Gastroesophageal sphincter (tissue), 4 donors: Measurements from ENCODE around the gene GMDS. TPM values are rescaled to one million over a fixed set of nuclear protein-coding genes. Genes with fewer than 3 reads are reported as not detected.

Experiments used
- ATAC-seq: fragments of 150-250 bp; one replicate; pipeline ENCODE4 v1.9.1; 2016; ENCODE audit warnings: mild to moderate bottlenecking, moderate library complexity
- H3K27ac ChIP-seq, 4 donors: fragments of 200-600 bp; sonication (generic) in 3 of 4; 1 replicate in 3 of 4; 2 replicates in 1 of 4; pipeline ENCODE4 v1.5.1; 2016 to 2019
- H3K27me3 ChIP-seq: fragments of 200-600 bp; sonication (generic); one replicate; pipeline ENCODE4 v1.5.1; 2019
- H3K36me3 ChIP-seq, 2 donors: fragments of 200-600 bp; sonication (generic); one replicate each; pipeline ENCODE4 v1.5.1; 2019; ENCODE audit warnings: control low read depth in 1 of 2
- H3K4me1 ChIP-seq, 3 donors: fragments of 200-600 bp; sonication (generic); 1 replicate in 2 of 3; 2 replicates in 1 of 3; pipeline ENCODE4 v1.5.1; 2016 to 2019; ENCODE audit warnings: control low read depth in 2 of 3
- H3K4me3 ChIP-seq, 2 donors: fragments of 200-600 bp; sonication (generic); one replicate each; pipeline ENCODE4 v1.5.1; 2019; ENCODE audit warnings: mild to moderate bottlenecking in 1 of 2, moderate library complexity in 1 of 2
- H3K9me3 ChIP-seq, 3 donors: fragments of 200-600 bp; sonication (generic); one replicate each; pipeline ENCODE4 v1.5.1; 2017 to 2019; ENCODE audit warnings: control low read depth in 2 of 3
- CTCF ChIP-seq, 4 experiments: fragments of 200-600 bp in 2 of 4; fragments of 450-650 bp in 2 of 4; sonication (generic) in 1 of 4; IDR thresholded peaks; one replicate each; pipeline ENCODE4 v1.5.1; 2017 to 2019; ENCODE audit warnings: antibody characterized with exemption in 4 of 4, mild to moderate bottlenecking in 2 of 4, moderate library complexity in 2 of 4
- EP300 ChIP-seq: sonication (generic); formaldehyde crosslinking; IDR thresholded peaks from one replicate; pipeline ENCODE4 v1.6.1; 2017; ENCODE audit warnings: antibody characterized with exemption, mild to moderate bottlenecking
- POLR2A ChIP-seq, 2 donors: fragments of 450-650 bp; IDR thresholded peaks; one replicate each; pipeline ENCODE4 v1.6.1; 2017; ENCODE audit warnings: antibody characterized with exemption in 2 of 2, mild to moderate bottlenecking in 2 of 2, moderate library complexity in 1 of 2
- POLR2AphosphoS5 ChIP-seq: sonication (generic); formaldehyde crosslinking; IDR thresholded peaks from one replicate; pipeline ENCODE4 v1.6.1; 2017; ENCODE audit warnings: antibody characterized with exemption
- WGBS, 2 donors: methylation state at CpG; one replicate each; pipeline ENCODE4 v1.1.5; 2018; ENCODE audit warnings: low coverage in 1 of 2; 5-methylcytosine and 5-hydroxymethylcytosine counted together
- total RNA-seq, 4 donors: library from RNA; depleted of rRNA; stranded (reverse); fragments of >200 nt; gene quantifications; one replicate each; pipeline ENCODE4 v1.1.0, GENCODE V29; 2016

Gene GMDS
- total RNA-seq, 4 donors from 2014 or later = 5.0 to 14.7 (median 6.4) TPM

- H3K4me3 ChIP-seq = no peak overlapping the region
- WGBS, 2 donors = 80 to 88% methylated on average over 4 to 6 of the region's 7 CpGs
- H3K4me1 ChIP-seq = no peaks in the 10 kb centered on the region
- H3K36me3 ChIP-seq = no peaks in the 10 kb centered on the region
- TF ChIP-seq CTCF (IDR thresholded peaks at IDR 0.05) (no peak), EP300 (no peak), POLR2AphosphoS5 (no peak), POLR2A (IDR thresholded peaks at IDR 0.05) (no peak)
- ATAC-seq = no peak
- H3K9me3 ChIP-seq = no peaks in the 10 kb centered on the region
- H3K27me3 ChIP-seq = no peaks in the 10 kb centered on the region
- H3K27ac ChIP-seq = no peak overlapping the region
Observed at GRCh38 chr6:1659816-1660215, 585.6 kb downstream of the GMDS start.

GRCh38 chr6:1658212-1659005 lies 587.0 kb downstream of the GMDS start:
- H3K27ac ChIP-seq = no peak overlapping the region
- H3K4me1 ChIP-seq = no peaks in the 10 kb centered on the region
- TF ChIP-seq CTCF (IDR thresholded peaks at IDR 0.05) (no peak), EP300 (no peak), POLR2AphosphoS5 (no peak), POLR2A (IDR thresholded peaks at IDR 0.05) (no peak)
- no peaks in the 10 kb centered on the region for H3K9me3 ChIP-seq
- no peaks in the 10 kb centered on the region for H3K36me3 ChIP-seq
- H3K27me3 ChIP-seq = no peaks in the 10 kb centered on the region
- ATAC-seq = no peak
- 88 to 89% methylated on average over 4 to 9 of the region's 15 CpGs for WGBS, 2 donors
- H3K4me3 ChIP-seq = no peak overlapping the region

- TF ChIP-seq CTCF (IDR thresholded peaks at IDR 0.05) = no peak
- TF ChIP-seq POLR2A (IDR thresholded peaks at IDR 0.05) = no peak
- TF ChIP-seq EP300 = no peak
- no peak for TF ChIP-seq POLR2AphosphoS5
- no peak overlapping the region for H3K27ac ChIP-seq
- ATAC-seq = no peak
- H3K36me3 ChIP-seq = no peaks in the 10 kb centered on the region
- no peaks in the 10 kb centered on the region for H3K4me1 ChIP-seq
- H3K4me3 ChIP-seq = no peak overlapping the region
- no peaks in the 10 kb centered on the region for H3K9me3 ChIP-seq
- H3K27me3 ChIP-seq = no peaks in the 10 kb centered on the region
- WGBS, 2 donors = 84 to 88% methylated on average over 6 to 7 of the region's 7 CpGs
Observed at GRCh38 chr6:1657771-1658165, 587.6 kb downstream of the GMDS start.

- no peak overlapping the region for H3K4me3 ChIP-seq
- no peaks in the 10 kb centered on the region for H3K9me3 ChIP-seq
- H3K4me1 ChIP-seq = no peaks in the 10 kb centered on the region
- H3K27ac ChIP-seq = no peak overlapping the region
- WGBS, 2 donors = 84 to 91% methylated on average over 5 to 13 of the region's 13 CpGs
- no peak for ATAC-seq
- no peaks in the 10 kb centered on the region for H3K36me3 ChIP-seq
- TF ChIP-seq EP300 (no peak), CTCF (IDR thresholded peaks at IDR 0.05) (no peak), POLR2A (IDR thresholded peaks at IDR 0.05) (no peak), POLR2AphosphoS5 (no peak)
- H3K27me3 ChIP-seq = no peaks in the 10 kb centered on the region
Observed at GRCh38 chr6:1657116-1657770, 588.2 kb downstream of the GMDS start.

- Histone ChIP-seq H3K4me3 (no peak overlapping the region), H3K4me1 (no peaks in the 10 kb centered on the region), H3K36me3 (no peaks in the 10 kb centered on the region), H3K27me3 (no peaks in the 10 kb centered on the region), H3K9me3 (no peaks in the 10 kb centered on the region), H3K27ac (no peak overlapping the region)
- ATAC-seq = no peak
- WGBS, 2 donors = 88 to 90% methylated on average over 4 of the region's 4 CpGs
- TF ChIP-seq POLR2AphosphoS5 = no peak
- TF ChIP-seq CTCF (IDR thresholded peaks at IDR 0.05) = no peak
- no peak for TF ChIP-seq EP300
- no peak for TF ChIP-seq POLR2A (IDR thresholded peaks at IDR 0.05)
Observed at GRCh38 chr6:1654054-1654453, 591.4 kb downstream of the GMDS start.
